Measurements from ENCODE around the gene SLC6A17.

Gene SLC6A17

GRCh38 chr1:110136911-110137310 is 13.4 kb upstream of the SLC6A17 start:
- DNase-seq, result peak; percentile 18

- no peak for DNase-seq
Observed at GRCh38 chr1:110138956-110139355, 11.3 kb upstream of the SLC6A17 start.

GRCh38 chr1:110144366-110144765 is 5.9 kb upstream of the SLC6A17 start:
- DNase-seq, result no peak

- DNase-seq, result no peak
Observed at GRCh38 chr1:110148961-110149360, 1.3 kb upstream of the SLC6A17 start.

- DNase-seq, result no peak
Observed at GRCh38 chr1:110151175-110151669, 928 bp downstream of the SLC6A17 start.

GRCh38 chr1:110152133-110152785 is 2.0 kb downstream of the SLC6A17 start:
- no peak for DNase-seq

GRCh38 chr1:110153407-110153950 is 3.2 kb downstream of the SLC6A17 start:
- no peak for DNase-seq

- no peak for DNase-seq
Observed at GRCh38 chr1:110155878-110156522, 5.7 kb downstream of the SLC6A17 start.

GRCh38 chr1:110158261-110158660 is 8.0 kb downstream of the SLC6A17 start:
- DNase-seq, result no peak

- DNase-seq, result no peak
Observed at GRCh38 chr1:110159168-110159567, 8.9 kb downstream of the SLC6A17 start.

- no peak for DNase-seq
Observed at GRCh38 chr1:110160538-110161100, 10.3 kb downstream of the SLC6A17 start.

- no peak for DNase-seq
Observed at GRCh38 chr1:110161165-110161564, 10.9 kb downstream of the SLC6A17 start.

- DNase-seq, result no peak
Observed at GRCh38 chr1:110161849-110162248, 11.6 kb downstream of the SLC6A17 start.

- no peak for DNase-seq
Observed at GRCh38 chr1:110163591-110163990, 13.3 kb downstream of the SLC6A17 start.

GRCh38 chr1:110164725-110165350 is 14.5 kb downstream of the SLC6A17 start:
- no peak for DNase-seq

- DNase-seq, result no peak
Observed at GRCh38 chr1:110165761-110166231, 15.5 kb downstream of the SLC6A17 start.

- no peak for DNase-seq
Observed at GRCh38 chr1:110166861-110167260, 16.6 kb downstream of the SLC6A17 start.

- peak; percentile 85 for DNase-seq
Observed at GRCh38 chr1:110170766-110171733, 20.8 kb downstream of the SLC6A17 start.

GRCh38 chr1:110172001-110172400 is 21.7 kb downstream of the SLC6A17 start:
- DNase-seq, result no peak

GRCh38 chr1:110173466-110174105 is 23.3 kb downstream of the SLC6A17 start:
- no peak for DNase-seq

GRCh38 chr1:110174961-110175360 is 24.7 kb downstream of the SLC6A17 start:
- DNase-seq, result no peak
